Activated gamma-delta T cell treated with Interleukin-2 at 50 U/mL for 16 hours (primary cell): ENCODE measurements around the gene PARL.

Experiments
- DNase-seq: peaks from one replicate; pipeline ENCODE4 v3.0.0-alpha.2; 2020

The PARL gene

DNA sequence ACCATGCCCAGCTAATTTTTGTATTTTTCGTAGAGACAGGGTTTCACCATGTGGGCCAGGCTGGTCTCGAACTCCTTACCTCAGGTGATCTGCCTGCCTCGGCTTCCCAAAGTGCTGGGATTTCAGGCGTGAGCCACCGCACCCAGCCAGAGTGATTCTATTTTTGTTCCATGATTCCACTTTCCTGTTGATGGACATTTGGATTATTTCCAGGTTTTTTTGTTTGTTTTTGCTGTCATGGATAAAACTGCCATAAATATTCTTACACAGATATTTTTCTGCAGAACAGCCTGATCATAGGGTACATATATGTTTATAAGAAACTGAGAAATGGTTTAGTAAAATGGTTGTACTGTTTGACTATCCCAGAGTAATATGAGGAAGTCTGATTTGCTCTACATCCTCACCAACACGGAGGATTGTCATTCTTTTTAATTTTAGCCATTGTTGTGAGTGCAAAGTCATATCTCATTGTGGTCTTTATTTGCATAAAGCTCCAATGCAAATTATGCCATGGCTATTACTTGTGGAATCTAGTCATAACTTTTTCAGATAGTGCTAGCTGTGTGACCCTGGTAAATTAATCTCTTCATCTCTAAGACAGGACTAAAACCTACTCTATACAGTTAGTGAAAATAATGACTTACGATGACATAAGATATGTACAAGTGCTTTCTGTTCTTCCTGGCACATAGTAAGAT is 102.0 kb downstream of the PARL start:
- no peak for DNase-seq

DNA sequence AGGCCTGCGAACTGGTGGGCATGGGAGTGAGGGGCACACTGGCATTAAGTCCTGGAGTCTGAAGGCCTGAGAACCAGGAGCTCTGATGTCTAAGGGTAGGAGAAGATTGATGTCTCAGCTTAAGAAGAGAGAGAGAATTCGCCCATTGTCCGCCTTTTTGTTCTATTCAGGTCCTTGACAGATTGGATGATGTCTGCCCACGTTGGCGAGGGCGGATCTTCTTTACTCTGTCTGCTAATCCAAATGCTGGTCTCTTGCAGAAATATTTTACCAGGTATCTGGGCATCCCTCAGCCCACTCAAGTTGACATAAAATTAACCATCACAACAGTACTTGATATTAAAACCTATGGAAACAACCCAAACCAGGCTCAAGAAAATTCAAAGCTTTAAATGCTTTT is 103.4 kb downstream of the PARL start:
- DNase-seq = no peak

DNA sequence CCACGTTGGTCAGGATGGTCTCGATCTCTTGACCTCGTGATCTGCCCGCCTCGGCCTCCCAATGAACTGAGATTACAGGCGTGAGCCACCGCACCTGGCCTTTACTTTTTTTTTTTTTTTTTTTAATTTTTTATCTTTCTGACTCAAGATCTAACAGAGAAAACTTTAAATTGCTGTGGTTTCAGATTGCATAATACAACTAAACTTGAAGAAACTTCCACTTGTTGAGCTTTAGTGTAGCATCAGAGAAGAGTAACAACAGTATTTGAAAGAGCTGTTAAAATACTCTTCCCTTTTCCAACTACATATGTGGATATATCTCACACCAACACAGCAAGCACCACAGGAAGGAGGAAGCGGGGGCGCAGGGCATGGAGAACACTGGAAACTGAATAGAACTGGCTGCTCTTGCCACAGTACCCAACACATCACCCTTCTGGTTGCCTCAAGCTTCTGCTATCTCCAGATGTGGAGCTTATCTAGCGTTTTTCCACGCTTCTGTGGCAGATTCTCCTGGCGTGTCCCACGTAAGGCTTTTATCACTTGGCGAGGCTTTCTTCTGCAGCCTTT is 104.7 kb downstream of the PARL start:
- no peak for DNase-seq
